Activated CD8-positive, alpha-beta T cell treated with anti-CD3 and anti-CD28 coated beads for 36 hours (primary cell): Measurements from ENCODE around the gene CTXN1. TPM values are rescaled to one million over a fixed set of nuclear protein-coding genes. Genes with fewer than 3 reads are reported as not detected.

ENCODE experiments used
- ATAC-seq: fragments of 200-7000 bp; cut with Tn5 transposase; one replicate; pipeline ENCODE4 v1.10.0; 2021; ENCODE audit warnings: mild to moderate bottlenecking, moderate library complexity
- CTCF ChIA-PET: fragments of 350-600 bp; sonication (Branson Sonifier 250); formaldehyde crosslinking; loops from one replicate; lab custom pipeline; 2021; ENCODE audit warnings: antibody characterized with exemption; lab: Charles Lee
- POLR2A ChIA-PET: fragments of 350-600 bp; sonication (Branson Sonifier 250); formaldehyde crosslinking; loops from one replicate; lab custom pipeline; 2021; ENCODE audit warnings: antibody characterized with exemption; lab: Charles Lee
- DNase-seq: peaks from one replicate; pipeline ENCODE4 v3.0.0-alpha.2; 2020
- H3K27ac Mint-ChIP-seq: one replicate; pipeline ENCODE4 v1.8.0; 2021; ENCODE audit warnings: mild to moderate bottlenecking, mixed read lengths
- H3K27me3 Mint-ChIP-seq: one replicate; pipeline ENCODE4 v1.8.0; 2021; ENCODE audit warnings: mixed read lengths
- H3K36me3 Mint-ChIP-seq: one replicate; pipeline ENCODE4 v1.8.0; 2021; ENCODE audit warnings: low read depth, mixed read lengths
- H3K4me1 Mint-ChIP-seq: one replicate; pipeline ENCODE4 v1.8.0; 2021; ENCODE audit warnings: low read depth, mixed read lengths
- H3K4me3 Mint-ChIP-seq: one replicate; pipeline ENCODE4 v1.8.0; 2021; ENCODE audit warnings: mild to moderate bottlenecking, moderate library complexity, mixed read lengths
- H3K9me3 Mint-ChIP-seq: one replicate; pipeline ENCODE4 v1.8.0; 2021; ENCODE audit warnings: mixed read lengths
- CTCF ChIP-seq: fragments of 200-600 bp; IDR thresholded peaks from one replicate; pipeline ENCODE4 v1.8.0; 2022; ENCODE audit warnings: antibody characterized with exemption, mild to moderate bottlenecking
- intact Hi-C: fragments of 100-400 bp; cut with micrococcal nuclease; formaldehyde crosslinking; loops from one replicate; pipeline ENCODE4 v1.10.0; 2022
- total RNA-seq, 2 experiments: library from RNA; stranded (reverse); gene quantifications; one replicate each; pipeline ENCODE4 v1.2.3, GENCODE V29; 2021

Gene CTXN1
- total RNA-seq, 2 experiments from 2014 or later: 0.74 to 0.87 TPM

- H3K27me3 Mint-ChIP-seq: no peaks in the 10 kb centered on the region
- H3K9me3 Mint-ChIP-seq: no peaks in the 10 kb centered on the region
- POLR2A ChIA-PET: interaction anchor here (0.9 to 1.5 kb wide), 3 partner anchors 10 to 16 kb away, joined by 3 to 13 read pairs (median 13); partner anchors contain the start of genes SNAPC2 and TGFBR3L
- TF ChIP-seq CTCF: no peak
- ATAC-seq (peak; percentile 50), DNase-seq (peak; percentile 75)
- peaks cover 15% of the 10 kb centered on the region for H3K36me3 Mint-ChIP-seq
- H3K27ac Mint-ChIP-seq: peak overlapping the region; percentile 91
- intact Hi-C loops: no loop called here
- H3K4me1 Mint-ChIP-seq: peaks cover 18% of the 10 kb centered on the region
- peak overlapping the region; percentile 89 for H3K4me3 Mint-ChIP-seq
- CTCF ChIA-PET: interaction anchor here (0.6 to 1.5 kb wide), 9 partner anchors 13 to 307 kb away, joined by 3 to 10 read pairs (median 4); partner anchors contain the start of genes CTXN1, SNAPC2 and TIMM44
Measured at GRCh38 chr19:7904074-7905020, 21.6 kb downstream of the CTXN1 start.

- H3K27me3 Mint-ChIP-seq: no peaks in the 10 kb centered on the region
- peak; percentile 100 for DNase-seq
- H3K4me1 Mint-ChIP-seq: peaks cover 18% of the 10 kb centered on the region
- CTCF ChIA-PET: interaction anchor here (0.6 to 1.5 kb wide), 9 partner anchors 14 to 306 kb away, joined by 3 to 10 read pairs (median 4); partner anchors contain the start of genes CTXN1, SNAPC2 and TIMM44
- H3K36me3 Mint-ChIP-seq: peaks cover 15% of the 10 kb centered on the region
- POLR2A ChIA-PET: interaction anchor here (0.9 to 1.6 kb wide), 4 partner anchors 11 to 21 kb away, joined by 3 to 13 read pairs (median 9); partner anchors contain the start of genes SNAPC2 and TGFBR3L
- no peaks in the 10 kb centered on the region for H3K9me3 Mint-ChIP-seq
- ATAC-seq: peak; percentile 92
- peak; percentile 54 for TF ChIP-seq CTCF
- peak within 1 kb of the TSS; percentile 89 for H3K4me3 Mint-ChIP-seq
- intact Hi-C loops: no loop called here
- peak within 1 kb of the TSS; percentile 91 for H3K27ac Mint-ChIP-seq
Measured at GRCh38 chr19:7903244-7904073, 22.5 kb downstream of the CTXN1 start, which contains the start of gene MAP2K7. Gene MAP2K7 (plus strand): TSS chr19:7903877. CDS start chr19:7903945, 68 bp downstream.

DNA sequence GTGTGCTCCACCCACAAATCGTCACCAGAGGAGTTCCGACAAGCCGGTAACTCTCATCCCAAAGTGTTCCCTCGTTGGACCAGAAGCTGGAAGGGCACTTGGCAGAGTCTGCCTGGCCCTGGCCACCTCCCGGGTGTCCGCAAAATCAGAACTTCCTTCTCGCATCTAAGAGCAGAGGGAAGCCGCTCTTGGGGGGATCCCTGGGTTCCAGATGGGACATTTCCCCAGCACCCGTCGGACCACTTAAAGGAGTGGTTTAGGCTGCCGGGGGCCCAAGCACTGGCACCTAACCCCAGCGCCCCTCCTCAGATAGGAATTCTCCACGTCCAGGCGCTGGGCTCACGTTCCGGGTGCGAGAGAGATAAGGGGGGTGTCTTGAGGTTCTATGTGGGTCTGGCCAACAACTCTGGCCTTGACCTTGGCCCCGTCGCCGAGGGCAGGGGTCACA, 23.1 kb downstream of the CTXN1 start:
- CTCF ChIA-PET: interaction anchor here (1.0 to 1.6 kb wide), 7 partner anchors 15 to 50 kb away, joined by 3 to 10 read pairs (median 4); partner anchors contain the start of genes SNAPC2 and TIMM44
- H3K27ac Mint-ChIP-seq: peak overlapping the region; percentile 86
- H3K4me1 Mint-ChIP-seq: peaks cover 18% of the 10 kb centered on the region
- peak overlapping the region; percentile 86 for H3K4me3 Mint-ChIP-seq
- H3K27me3 Mint-ChIP-seq: no peaks in the 10 kb centered on the region
- DNase-seq (no peak), ATAC-seq (no peak)
- no peaks in the 10 kb centered on the region for H3K9me3 Mint-ChIP-seq
- intact Hi-C loops: no loop called here
- POLR2A ChIA-PET: interaction anchor here (1.5 to 1.6 kb wide), 2 partner anchors 14 to 21 kb away, joined by 5 to 13 read pairs; no protein-coding TSS in a partner anchor
- peaks cover 15% of the 10 kb centered on the region for H3K36me3 Mint-ChIP-seq
- TF ChIP-seq CTCF: no peak

DNA sequence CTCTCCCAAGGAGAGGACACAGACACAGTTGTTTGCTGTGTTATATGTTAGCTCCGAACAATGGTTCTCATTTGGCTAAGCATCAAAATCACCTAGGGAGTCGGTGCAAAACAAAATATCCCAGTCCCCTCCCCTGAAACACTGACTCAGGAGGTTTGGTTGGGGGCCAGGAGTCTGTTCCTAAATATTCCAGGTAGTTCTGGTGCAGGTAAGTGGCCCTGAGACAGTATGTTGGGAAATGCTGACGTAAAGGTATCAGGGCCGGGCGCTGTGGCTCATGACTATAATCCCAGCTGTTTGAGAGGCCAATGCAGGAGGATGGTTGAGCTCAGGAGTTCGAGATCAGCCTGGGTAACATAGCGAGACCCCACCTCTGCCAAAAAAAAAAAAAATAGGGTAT, 24.6 kb downstream of the CTXN1 start:
- intact Hi-C loops: no loop called here
- no peak for TF ChIP-seq CTCF
- H3K27me3 Mint-ChIP-seq: no peaks in the 10 kb centered on the region
- no peaks in the 10 kb centered on the region for H3K9me3 Mint-ChIP-seq
- DNase-seq (no peak), ATAC-seq (no peak)
- POLR2A ChIA-PET: interaction anchor here (0.7 to 1.8 kb wide), 5 partner anchors 14 to 81 kb away, joined by 3 to 5 read pairs (median 3); partner anchors contain the start of genes LRRC8E and TIMM44
- H3K4me1 Mint-ChIP-seq: peaks cover 18% of the 10 kb centered on the region
- H3K27ac Mint-ChIP-seq: no peak overlapping the region
- H3K4me3 Mint-ChIP-seq: no peak overlapping the region
- peaks cover 15% of the 10 kb centered on the region for H3K36me3 Mint-ChIP-seq
- CTCF ChIA-PET: interaction anchor here (1.0 to 2.0 kb wide), 4 partner anchors 32 to 221 kb away, joined by 3 to 6 read pairs (median 4); partner anchors contain the start of gene TRAPPC5
